Stimulated activated CD8-positive, alpha-beta memory T cell treated with anti-CD3 and anti-CD28 coated beads, Interleukin-15, amount 100 ng/mL, for 24 hours (primary cell): ENCODE measurements around the gene GRIP2.
A peak's percentile ranks its signal among the peaks of the same experiment; 100 is the strongest.
"Not testable (repeated sequence)": the region's sequence is repeated elsewhere in the genome, so short reads cannot be mapped to it uniquely, and the experiment has no call there.

Source experiments
- DNase-seq: peaks from one replicate; pipeline ENCODE4 v3.0.0-alpha.2; 2020; ENCODE audit warnings: low read depth

Gene GRIP2

DNA sequence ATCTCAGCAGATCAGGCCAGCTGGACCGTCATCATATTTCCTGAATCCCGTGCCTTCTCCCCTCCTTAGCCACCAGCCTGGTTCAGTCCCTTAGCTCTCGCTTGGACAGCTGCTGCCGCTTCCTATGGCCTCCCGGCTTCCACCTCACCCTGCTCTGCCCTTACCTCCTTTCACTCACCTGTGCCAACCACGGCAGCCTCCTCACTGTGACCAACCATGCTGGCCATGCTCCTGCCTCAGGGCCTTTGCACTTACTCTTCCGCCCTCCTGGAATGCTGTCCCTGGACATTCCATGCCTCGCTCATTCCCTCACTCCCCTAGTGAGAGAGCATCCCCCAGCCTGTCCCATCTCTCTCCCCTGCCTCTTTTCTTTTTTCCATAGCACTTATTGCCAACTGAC, 19.2 kb downstream of the GRIP2 start:
- no peak for DNase-seq

DNA sequence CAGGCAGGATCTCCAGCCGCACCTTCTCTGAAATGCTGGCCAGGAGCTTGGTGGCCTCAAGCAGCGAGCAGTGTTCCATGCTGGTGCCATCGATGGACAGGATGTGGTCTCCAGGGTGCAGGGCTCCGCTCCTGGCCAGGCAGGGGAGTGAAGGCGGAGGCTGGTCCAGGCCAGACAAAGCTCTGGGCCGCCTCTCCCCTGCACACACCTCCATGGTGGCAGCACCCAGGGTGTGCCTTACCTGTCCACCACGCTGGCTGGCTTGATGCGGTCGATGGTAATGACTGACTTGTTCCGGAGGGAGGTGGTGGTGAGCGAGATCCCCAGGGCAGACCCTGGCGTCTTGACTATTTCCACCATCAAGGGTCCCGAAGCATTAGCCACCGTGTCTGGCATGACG, 20.0 kb downstream of the GRIP2 start:
- DNase-seq: no peak

GRCh38 chr3:14519406-14519805, 20.7 kb downstream of the GRIP2 start:
- no peak for DNase-seq

- DNase-seq: no peak
These were observed 21.2 kb downstream of the GRIP2 start for GRCh38 chr3:14518893-14519292.

- DNase-seq: no peak
These were observed 21.7 kb downstream of the GRIP2 start for GRCh38 chr3:14518432-14518802.

DNA sequence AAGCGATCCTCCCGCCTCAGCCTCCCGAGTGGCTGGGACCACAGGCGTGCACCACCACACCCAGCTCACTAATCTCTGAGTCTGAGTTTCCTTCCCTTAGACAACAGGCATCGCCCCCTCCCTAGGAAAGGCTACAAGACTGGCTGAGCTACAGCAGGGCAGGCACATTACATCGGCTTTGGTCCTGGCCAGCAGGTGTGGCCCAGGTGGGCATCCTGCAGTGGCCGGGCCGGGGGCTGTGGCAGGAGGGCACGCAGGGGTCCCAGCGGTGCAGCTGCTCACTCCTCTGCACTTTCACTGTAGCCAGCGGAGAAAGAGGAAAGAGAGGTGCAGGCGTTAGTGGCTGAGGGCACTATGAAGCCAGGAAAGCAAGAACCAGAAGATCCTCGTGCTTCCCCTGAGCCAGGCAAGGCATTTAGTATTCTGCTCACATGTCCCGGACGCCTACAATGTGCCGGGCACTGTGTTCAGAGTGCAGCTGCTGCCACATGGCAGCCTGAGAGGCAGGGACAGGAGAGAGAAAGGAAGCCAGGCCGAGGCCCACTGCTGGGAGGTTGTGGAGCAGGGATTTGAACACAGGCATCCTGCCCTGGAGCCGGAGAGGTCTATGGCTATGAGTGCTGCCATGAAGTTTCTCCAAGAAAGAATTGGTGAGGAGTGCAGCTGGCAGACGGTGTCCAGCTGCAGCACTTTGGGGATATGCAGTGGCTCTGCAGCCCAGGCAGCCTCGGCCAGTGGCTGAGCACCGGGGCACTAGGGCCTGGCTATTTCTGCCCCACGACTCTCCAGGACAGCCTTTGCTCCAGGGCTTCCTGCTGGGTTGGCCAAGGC, 22.3 kb downstream of the GRIP2 start:
- DNase-seq: no peak

DNA sequence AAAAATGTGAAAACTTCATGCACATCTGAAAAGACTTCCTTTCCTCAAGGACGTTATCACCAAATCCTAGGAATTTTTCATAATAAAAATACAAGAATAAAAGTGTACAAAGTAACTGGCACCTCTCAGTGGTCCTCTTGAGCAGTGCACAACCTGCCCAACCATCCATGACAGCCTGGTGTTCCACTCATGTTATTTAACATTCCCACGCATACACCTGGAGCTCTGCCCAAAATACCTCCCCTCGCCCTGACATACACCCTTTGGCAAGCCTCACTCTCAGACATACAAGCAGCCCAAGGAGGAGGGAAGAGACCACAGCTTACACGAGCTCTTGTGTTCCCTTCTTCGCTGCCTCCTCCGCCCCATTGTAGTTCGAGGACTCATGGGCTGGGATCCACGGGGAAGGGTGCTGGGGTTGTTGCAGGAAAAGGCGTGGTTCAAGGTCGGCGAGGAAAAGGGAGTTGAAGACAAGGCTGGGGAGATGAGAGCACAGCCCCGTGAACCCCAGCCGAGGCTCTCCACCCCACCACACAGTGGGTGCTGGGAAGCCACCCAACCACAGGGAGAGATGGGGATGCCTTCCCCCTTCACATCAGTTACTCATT, 23.3 kb downstream of the GRIP2 start:
- DNase-seq: no peak

DNA sequence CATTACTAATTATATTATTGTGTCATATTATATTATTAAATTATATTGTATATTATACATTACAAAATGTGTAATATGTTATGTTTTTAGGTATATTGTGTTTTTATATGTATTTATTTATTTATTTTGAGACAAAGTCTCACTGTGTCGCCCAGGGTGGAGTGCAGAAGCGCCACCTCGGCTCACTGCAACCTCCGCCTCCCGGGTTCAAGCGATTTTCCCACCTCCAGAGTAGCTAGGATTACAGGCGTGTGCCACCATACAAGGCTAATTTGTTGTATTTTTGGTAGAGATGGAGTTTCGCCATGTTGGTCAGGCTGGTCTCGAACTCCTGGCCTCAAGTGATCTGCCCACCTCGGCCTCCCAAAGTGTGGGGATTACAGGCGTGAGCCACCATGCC, 24.6 kb downstream of the GRIP2 start:
- DNase-seq: not testable (repeated sequence)

DNA sequence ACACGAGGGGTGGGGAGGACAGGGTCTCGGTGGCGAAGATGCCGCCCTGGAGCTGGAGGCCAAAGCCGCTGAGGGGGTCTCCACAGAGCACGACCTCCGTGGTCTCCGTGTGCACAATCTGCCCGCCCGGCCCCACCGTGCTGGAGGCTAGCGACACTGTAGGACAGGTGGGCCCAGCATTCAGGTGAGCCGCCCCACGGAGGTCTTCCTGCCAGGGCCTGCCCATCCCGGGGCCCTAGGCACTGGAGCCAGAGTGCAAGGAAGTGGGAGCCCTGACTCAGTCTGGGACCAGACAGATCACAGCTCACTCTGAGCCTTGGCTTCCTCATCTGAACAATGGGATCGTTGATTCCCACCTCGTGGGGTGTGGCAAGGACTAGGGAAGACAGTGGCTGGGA, 25.8 kb downstream of the GRIP2 start:
- DNase-seq: no peak

GRCh38 chr3:14513566-14514322, 26.4 kb downstream of the GRIP2 start:
- DNase-seq: no peak

DNA sequence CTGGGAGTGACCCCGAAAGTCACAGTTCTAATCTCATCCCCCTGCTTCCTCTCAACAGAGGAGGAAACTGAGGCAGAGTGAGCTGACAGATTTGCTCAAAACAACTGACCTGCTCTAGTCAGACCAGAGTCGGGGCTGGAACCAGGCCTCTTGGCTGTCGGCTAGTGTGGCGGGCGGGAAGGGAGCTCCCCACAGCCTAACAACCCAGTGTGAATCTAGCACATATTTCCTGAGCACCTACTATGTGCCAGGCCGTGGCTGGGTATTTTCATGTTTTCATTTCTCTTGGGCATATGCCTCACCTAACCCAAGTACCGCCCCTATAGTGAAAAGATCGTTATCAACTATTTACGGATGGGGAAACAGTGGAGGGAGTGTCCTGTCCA, 27.2 kb downstream of the GRIP2 start:
- no peak for DNase-seq

DNA sequence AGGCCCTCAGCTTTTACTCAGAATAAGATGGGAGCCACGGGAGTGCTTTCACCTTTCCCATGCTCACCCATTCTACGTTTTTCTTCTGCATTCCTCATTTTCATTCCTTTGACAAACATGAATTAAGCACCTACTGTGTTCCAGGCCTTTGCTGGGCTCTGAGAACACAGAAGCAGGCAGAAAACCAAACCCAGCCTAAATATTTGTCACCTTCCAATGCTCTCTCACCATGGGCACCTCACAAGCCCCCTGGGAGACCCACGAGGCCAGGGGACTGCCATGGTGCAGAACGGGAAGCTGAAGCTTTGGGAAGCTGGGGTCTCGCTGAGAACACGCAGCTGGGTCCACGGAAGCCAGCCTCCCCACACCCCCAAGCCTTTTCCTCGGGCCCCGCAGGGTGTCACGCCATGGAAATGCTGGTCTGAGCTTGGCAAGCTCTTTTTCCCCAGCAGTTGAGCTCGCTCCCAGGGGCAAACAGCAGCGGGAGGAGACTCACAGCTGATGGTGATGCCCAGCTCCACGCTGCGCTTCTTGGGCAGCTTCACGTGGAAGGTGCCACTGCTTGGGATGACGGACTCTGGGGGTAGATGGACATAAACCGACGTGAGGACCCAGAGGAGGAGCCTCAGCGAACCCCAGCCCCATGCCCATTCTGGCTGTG, 27.7 kb downstream of the GRIP2 start:
- DNase-seq: no peak

- no peak for DNase-seq
These were observed 28.4 kb downstream of the GRIP2 start for GRCh38 chr3:14511623-14512280.

DNA sequence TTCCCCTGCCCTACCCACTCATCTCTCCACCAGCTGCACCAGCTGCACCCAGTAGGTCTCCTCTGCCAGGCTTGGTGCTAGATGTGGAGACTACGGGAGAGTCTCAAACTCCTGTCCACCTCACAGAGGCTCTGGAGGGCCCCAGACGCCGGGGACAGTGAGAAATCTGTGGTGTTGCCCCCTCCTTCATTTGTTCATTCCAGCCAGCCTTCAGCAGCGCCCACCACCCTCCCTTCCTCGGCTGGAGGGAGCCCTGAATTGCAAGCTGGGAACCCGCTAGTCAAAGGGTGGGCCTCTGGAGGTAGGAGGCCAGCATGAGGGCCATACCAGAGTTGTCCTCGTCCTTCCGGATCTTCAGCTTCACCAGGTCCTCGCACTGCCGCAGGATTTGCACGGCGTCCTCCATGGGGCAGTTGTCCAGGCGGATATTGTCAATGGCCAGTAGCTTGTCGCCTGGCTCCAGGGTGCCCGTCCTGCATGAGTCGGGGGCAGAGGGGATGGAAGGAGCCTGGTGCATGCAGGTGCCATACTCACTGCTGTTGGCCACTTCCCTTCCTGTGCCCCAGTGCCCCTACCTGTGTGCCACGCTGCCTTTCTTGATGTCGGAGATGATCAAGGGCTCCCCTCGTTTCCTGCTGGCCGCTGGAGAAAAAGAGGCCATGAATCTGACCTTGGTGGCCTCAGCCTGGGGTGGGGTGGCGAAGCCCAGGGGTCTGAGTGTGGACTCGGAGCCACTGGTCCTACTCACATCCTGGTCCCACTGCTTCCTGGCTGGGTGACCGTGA, 29.1 kb downstream of the GRIP2 start:
- no peak for DNase-seq

GRCh38 chr3:14509796-14510100, 30.4 kb downstream of the GRIP2 start:
- no peak for DNase-seq

- DNase-seq: peak; percentile 69
These were observed 31.0 kb downstream of the GRIP2 start for GRCh38 chr3:14508966-14509795.

DNA sequence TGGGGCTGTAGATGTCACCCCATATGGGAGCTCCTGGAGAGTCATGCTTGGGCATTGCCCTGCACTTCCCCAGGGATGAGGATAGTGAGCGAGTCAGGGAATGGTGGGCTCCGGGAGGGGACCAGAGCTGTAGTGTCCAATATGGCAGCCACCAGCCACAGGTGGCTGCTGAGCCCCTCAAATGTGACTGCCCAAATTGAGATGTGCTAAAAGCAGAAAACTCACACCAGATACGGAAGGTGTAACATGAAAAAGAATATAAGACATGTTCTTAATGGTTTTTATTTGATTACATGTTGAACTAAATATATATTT, 31.7 kb downstream of the GRIP2 start:
- no peak for DNase-seq

- no peak for DNase-seq
These were observed 32.2 kb downstream of the GRIP2 start for GRCh38 chr3:14507757-14508504.

- DNase-seq: no peak
These were observed 32.8 kb downstream of the GRIP2 start for GRCh38 chr3:14507305-14507741.
